DND-41 (cell line): ENCODE measurements around the gene PSORS1C1.

Experiments
- CTCF ChIP-seq: IDR thresholded peaks from 2 replicates; pipeline ENCODE4 v1.5.1; 2012; ENCODE audit warnings: borderline replicate concordance, low read length, moderate library complexity, mild to moderate bottlenecking; ENCODE audit not compliant: poor library complexity, severe bottlenecking; ENCODE audit errors: extremely low read depth
- EZH2 ChIP-seq: IDR thresholded peaks from 3 replicates; pipeline ENCODE4 v1.6.1; 2012; ENCODE audit warnings: borderline replicate concordance, low read depth, mild to moderate bottlenecking, moderate library complexity, low read length, inconsistent platforms; ENCODE audit not compliant: severe bottlenecking

- TF ChIP-seq CTCF (no peak), EZH2 (no peak)
Observed at GRCh38 chr6:31091680-31092079, 22.9 kb upstream of the PSORS1C1 start.
